NCI-H69 (cell line): ENCODE results near the gene POU4F1.

Experiments used
- DNase-seq: peaks from one replicate; lab custom pipeline; 2025; lab: John Stamatoyannopoulos, UW

POU4F1 gene

DNA sequence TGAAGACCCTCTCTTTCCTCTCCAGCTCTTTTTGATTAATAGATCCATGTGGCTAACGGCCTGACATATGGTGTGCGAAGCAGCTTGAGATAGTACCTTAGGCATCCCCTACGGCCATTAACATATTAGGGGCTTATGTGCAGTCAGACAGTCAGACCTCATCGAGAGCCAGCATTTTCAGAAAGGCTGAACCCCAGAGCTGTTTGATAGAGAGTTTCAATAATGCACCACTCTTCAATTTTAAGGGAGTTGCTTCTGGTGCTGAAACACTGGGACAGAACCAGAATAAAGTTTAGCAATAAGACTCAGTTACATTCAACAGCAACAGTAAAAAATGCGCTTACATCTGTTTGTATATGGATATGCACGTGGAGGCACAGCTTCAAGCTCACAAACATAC lies 10.8 kb downstream of the POU4F1 start:
- DNase-seq, result peak; percentile 58

DNA sequence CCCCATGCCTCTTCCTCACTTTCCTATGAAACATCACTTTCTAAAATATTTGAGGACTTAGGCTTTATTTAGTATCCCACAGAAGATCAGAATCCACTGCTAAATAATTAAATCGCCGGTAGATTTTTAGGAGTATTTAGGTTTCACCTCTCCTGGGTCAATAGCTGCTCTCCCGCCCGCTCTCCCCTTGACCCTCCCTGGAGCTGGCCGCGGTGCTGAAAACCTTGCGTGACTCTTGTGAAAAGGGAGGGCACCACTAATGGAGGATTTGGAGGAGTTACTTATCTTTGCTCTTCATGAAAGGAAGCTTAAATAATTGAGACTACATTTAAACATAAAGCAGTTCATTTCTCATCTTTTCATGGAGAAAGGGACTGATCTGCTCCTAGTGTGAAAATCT lies 14.1 kb downstream of the POU4F1 start:
- no peak for DNase-seq

DNA sequence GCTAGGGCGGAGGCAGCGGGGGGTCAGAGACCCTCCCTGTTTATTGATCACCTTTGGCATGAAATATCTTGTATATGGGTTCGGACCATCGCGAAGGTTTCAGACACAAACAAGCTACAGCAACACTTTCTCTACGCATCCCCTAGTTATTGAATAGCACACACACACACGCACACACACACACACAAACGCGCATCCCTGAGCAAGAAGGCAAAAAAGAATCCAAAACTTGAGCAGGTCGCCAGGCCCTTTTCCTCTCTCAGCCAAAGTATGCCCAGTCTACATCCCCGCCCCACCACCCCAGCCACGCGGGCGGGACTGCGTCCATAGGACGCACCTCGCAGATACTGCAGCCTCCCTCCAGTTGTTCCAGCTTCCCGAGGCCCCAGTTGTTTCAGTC lies 16.0 kb downstream of the POU4F1 start:
- no peak for DNase-seq

DNA sequence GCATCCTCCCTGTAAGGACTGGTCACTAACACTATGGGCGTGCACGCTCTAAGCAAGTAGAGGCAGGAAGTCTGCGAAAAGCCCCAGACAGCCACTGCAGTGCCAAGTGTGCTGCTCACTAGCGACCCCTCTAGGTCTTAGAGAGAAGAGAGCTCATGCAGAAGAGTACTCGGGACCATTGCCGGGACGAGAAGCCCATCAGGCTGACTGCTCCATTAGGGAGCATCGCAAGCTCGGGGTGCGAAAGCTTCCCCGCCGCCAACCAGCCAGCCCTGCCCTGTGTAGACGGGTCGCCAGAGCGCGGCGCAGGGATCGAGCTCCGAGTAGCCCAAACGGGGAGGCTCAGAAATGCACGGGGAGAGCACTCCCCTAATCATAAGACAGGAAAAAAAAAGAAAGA lies 16.6 kb downstream of the POU4F1 start:
- peak; percentile 7 for DNase-seq

DNA sequence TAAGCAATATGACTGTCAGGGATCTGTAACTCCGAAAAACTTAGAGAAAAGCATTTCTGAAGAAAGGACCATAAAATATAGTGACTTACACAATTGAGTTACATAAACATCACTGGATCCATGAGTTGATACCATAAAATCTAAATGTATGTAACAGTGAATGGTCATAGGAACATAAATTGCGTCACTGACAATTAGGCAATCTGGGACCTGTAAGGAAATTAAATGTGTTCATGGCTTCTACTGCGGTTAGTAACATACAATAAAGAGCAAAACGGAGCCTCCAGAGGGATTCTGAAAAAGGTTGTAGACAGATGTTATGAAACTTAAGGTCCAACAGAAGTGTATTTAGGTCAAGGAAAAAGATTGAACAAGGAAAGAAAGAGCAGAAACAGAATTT lies 27.1 kb downstream of the POU4F1 start:
- DNase-seq, result no peak

DNA sequence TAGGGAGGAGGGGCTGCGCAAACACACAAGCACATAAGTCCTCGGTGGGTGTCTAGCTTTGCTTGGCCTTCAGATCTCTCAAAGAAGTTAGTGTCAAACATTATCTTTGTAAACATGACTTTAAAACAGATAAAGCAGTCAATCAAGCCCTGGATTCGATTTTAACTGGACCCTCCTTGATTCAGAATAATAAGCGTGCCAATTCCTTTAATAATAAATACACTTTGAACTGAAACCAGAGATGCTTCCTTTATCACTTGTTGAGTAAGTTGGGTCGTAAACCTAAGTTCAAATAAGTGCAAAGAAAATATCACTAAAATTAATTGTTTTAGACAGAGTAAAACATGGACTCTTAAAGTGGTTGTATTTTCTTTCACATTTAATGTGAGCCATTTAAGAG lies 30.9 kb downstream of the POU4F1 start:
- DNase-seq, result no peak

DNA sequence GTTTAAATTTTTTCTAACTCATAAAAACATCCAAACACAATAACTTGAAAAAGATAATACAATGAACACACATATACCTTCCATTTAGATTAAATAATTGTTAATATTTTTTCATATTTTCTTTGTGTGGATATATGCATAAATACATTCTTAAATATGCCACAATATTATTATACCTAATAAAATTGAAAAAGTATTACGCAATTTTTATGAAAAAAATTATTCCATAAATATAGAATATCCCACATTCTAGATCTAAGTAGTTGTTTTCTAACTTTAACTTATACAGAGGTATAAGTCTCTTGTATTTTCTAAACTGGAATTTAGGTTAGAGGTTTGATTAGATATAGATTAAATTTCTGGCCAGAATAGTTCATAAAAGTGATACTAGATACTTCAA lies 34.3 kb downstream of the POU4F1 start:
- no peak for DNase-seq

DNA sequence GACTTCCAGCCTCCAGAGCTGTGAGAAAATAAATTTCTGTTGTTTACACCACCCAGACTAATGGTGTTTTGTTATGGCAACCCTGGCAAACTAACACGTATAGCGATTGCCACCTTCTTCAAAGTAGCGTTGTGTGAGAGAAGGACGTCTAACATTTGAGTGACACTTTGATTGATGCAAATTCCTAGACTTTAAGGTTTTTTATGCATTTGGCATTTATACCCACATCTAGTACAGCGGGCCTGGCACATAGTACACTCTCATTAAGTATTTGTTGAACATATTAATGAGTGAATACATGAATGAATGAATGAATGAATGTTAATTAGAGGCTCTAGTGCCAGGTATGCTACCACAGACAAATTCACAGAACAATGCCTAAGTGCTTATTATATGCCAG lies 36.7 kb downstream of the POU4F1 start:
- no peak for DNase-seq

DNA sequence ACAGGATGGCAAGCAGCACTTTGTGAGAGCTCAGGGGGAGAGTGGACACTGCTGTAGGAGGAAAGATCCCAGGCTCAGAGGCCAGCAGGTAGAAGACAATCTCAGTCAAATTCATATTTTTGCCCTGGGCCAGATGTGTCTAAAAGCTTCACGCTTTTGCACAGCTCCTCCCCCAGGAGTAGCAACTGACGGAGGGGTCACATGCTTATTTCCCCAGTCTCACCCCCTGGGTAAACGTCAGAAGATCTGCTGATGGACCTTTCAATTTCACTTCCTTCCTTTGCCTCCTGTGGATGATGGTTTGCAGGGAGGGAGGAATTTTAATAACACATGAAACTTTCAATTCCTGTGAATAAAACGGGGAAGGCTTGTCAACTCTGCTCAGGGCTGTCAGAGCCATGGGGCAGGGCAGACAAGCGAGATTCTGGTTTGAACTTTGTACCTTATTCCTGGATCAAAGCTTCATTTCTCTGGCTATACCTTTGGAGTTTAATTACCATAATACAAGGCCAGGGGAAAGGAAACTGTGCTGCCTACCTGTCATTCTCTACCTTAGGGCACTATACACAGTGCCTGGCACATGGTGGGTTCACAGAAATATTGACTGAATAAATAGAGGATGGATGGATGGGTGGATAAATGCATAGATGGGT lies 41.0 kb downstream of the POU4F1 start:
- no peak for DNase-seq
